HPDE6-E6E7 (cell line): ENCODE results near the gene SYNE4.
"Not testable (repeated sequence)": the region's sequence is repeated elsewhere in the genome, so short reads cannot be mapped to it uniquely, and the experiment has no call there.

ENCODE experiments used
- DNase-seq: peaks from one replicate; pipeline ENCODE4 v3.0.0; 2011; ENCODE audit warnings: missing footprints; ENCODE audit errors: extremely low spot score

SYNE4 gene

GRCh38 chr19:36008336-36008978, at the start of gene SYNE4:
Gene SYNE4, minus strand, starts transcription at chr19:36008813. Its CDS starts 132 bp downstream, at chr19:36008681.
- DNase-seq, result no peak

- DNase-seq, result peak; percentile 98
Measured at GRCh38 chr19:36054733-36055686, 46.4 kb upstream of the SYNE4 start, which contains the start of gene WDR62. Gene WDR62, plus strand, starts transcription at chr19:36054897. Its CDS starts 75 bp downstream, at chr19:36054972.

GRCh38 chr19:36054119-36054732, 45.6 kb upstream of the SYNE4 start, which contains the start of gene THAP8:
Gene THAP8, minus strand, starts transcription at chr19:36054285. Its CDS starts 68 bp downstream, at chr19:36054217.
- DNase-seq, result peak; percentile 99

- no peak for DNase-seq
Measured at GRCh38 chr19:36051637-36052036, 43.0 kb upstream of the SYNE4 start.

GRCh38 chr19:36051236-36051635, 42.6 kb upstream of the SYNE4 start:
- DNase-seq, result no peak

GRCh38 chr19:36049080-36049698, 40.6 kb upstream of the SYNE4 start:
- no peak for DNase-seq

- no peak for DNase-seq
Measured at GRCh38 chr19:36047835-36048234, 39.2 kb upstream of the SYNE4 start.

GRCh38 chr19:36046443-36047050, 37.9 kb upstream of the SYNE4 start:
- no peak for DNase-seq

- no peak for DNase-seq
Measured at GRCh38 chr19:36043952-36044351, 35.3 kb upstream of the SYNE4 start.

GRCh38 chr19:36041831-36042230, 33.2 kb upstream of the SYNE4 start:
- no peak for DNase-seq

GRCh38 chr19:36041092-36041491, 32.5 kb upstream of the SYNE4 start:
- DNase-seq, result not testable (repeated sequence)

GRCh38 chr19:36040495-36040894, 31.9 kb upstream of the SYNE4 start:
- no peak for DNase-seq

- no peak for DNase-seq
Measured at GRCh38 chr19:36032251-36033104, 23.9 kb upstream of the SYNE4 start, which contains the start of gene CLIP3. Gene CLIP3, minus strand, starts transcription at chr19:36032873. Its CDS starts 516 bp downstream, at chr19:36032357.

GRCh38 chr19:36031308-36031707, 22.7 kb upstream of the SYNE4 start:
- no peak for DNase-seq

GRCh38 chr19:36030264-36031148, 21.9 kb upstream of the SYNE4 start:
- DNase-seq, result no peak

- no peak for DNase-seq
Measured at GRCh38 chr19:36028313-36029041, 19.9 kb upstream of the SYNE4 start.

- no peak for DNase-seq
Measured at GRCh38 chr19:36027696-36028095, 19.1 kb upstream of the SYNE4 start.

GRCh38 chr19:36026091-36026876, 17.7 kb upstream of the SYNE4 start:
- DNase-seq, result no peak
